RWPE1 (cell line): Measurements from ENCODE around the gene MRPL44.
A peak's percentile ranks its signal among the peaks of the same experiment; 100 is the strongest.

ENCODE experiments used
- CTCF ChIA-PET: fragments of 350-600 bp; sonication (Branson Sonifier 250); formaldehyde crosslinking; extraction: SDS; loops from one replicate; lab custom pipeline; 2021; lab: Yijun Ruan, JAX
- POLR2A ChIA-PET: fragments of 400-600 bp; formaldehyde crosslinking; extraction: SDS; loops from one replicate; lab custom pipeline; 2020; ENCODE audit warnings: antibody characterized with exemption; ENCODE audit not compliant: low non-redundant PET; lab: Yijun Ruan, JAX
- DNase-seq: peaks from one replicate; pipeline ENCODE4 v3.0.0; 2012; ENCODE audit warnings: low spot score
- H3K27ac ChIP-seq: fragments of 450-650 bp; 2 replicates; pipeline ENCODE4 v1.5.1; 2017
- CTCF ChIP-seq: fragments of 450-650 bp; conservative IDR thresholded peaks from 2 replicates; pipeline ENCODE4 v1.5.1; 2017; ENCODE audit warnings: low read depth, mild to moderate bottlenecking

Gene MRPL44

GRCh38 chr2:223949241-223949840 is 7.9 kb upstream of the MRPL44 start:
- no peak for TF ChIP-seq CTCF
- ChIA-PET CTCF (no interaction called here), POLR2A (no interaction called here)
- DNase-seq, result no peak
- no peak overlapping the region for H3K27ac ChIP-seq

- CTCF ChIA-PET, result no interaction called here
- POLR2A ChIA-PET, result no interaction called here
- no peak for DNase-seq
- H3K27ac ChIP-seq, result no peak overlapping the region
- TF ChIP-seq CTCF, result no peak
Measured at GRCh38 chr2:223950448-223951347, 6.6 kb upstream of the MRPL44 start.

- POLR2A ChIA-PET, result no interaction called here
- DNase-seq, result no peak
- CTCF ChIA-PET, result no interaction called here
- TF ChIP-seq CTCF, result no peak
- H3K27ac ChIP-seq, result no peak overlapping the region
Measured at GRCh38 chr2:223952280-223952968, 4.8 kb upstream of the MRPL44 start.

- POLR2A ChIA-PET, result no interaction called here
- H3K27ac ChIP-seq, result no peak overlapping the region
- no peak for DNase-seq
- CTCF ChIA-PET, result interaction anchor here (0.7 kb wide), 1 partner anchor 180 kb away, joined by 3 read pairs; no protein-coding TSS in a partner anchor
- TF ChIP-seq CTCF, result no peak
Measured at GRCh38 chr2:223954401-223954800, 2.9 kb upstream of the MRPL44 start.

GRCh38 chr2:223956300-223956699 is 963 bp upstream of the MRPL44 start:
- DNase-seq, result peak; percentile 54
- CTCF ChIA-PET, result interaction anchor here (0.6 kb wide), 1 partner anchor 261 kb away, joined by 4 read pairs; no protein-coding TSS in a partner anchor
- POLR2A ChIA-PET, result no interaction called here
- no peak for TF ChIP-seq CTCF
- no peak overlapping the region for H3K27ac ChIP-seq

GRCh38 chr2:223959688-223960087 is 2.4 kb downstream of the MRPL44 start:
- DNase-seq, result no peak
- POLR2A ChIA-PET, result interaction anchor here (0.6 kb wide), 1 partner anchor 666 kb away, joined by 6 read pairs; no protein-coding TSS in a partner anchor
- H3K27ac ChIP-seq, result no peak overlapping the region
- TF ChIP-seq CTCF, result no peak
- CTCF ChIA-PET, result no interaction called here
